Suprapubic skin (tissue), 4 donors: ENCODE measurements around the gene AFG1L.

Experiments
- EP300 ChIP-seq: sonication (generic); formaldehyde crosslinking; IDR thresholded peaks from one replicate; pipeline ENCODE4 v1.6.1; 2017; ENCODE audit warnings: antibody characterized with exemption
- POLR2A ChIP-seq, 2 donors: fragments of 450-650 bp; IDR thresholded peaks; one replicate each; pipeline ENCODE4 v1.6.1; 2017; ENCODE audit warnings: antibody characterized with exemption in 2 of 2, mild to moderate bottlenecking in 2 of 2, moderate library complexity in 2 of 2
- POLR2AphosphoS5 ChIP-seq, 3 donors: sonication (generic); formaldehyde crosslinking; IDR thresholded peaks; one replicate each; pipeline ENCODE4 v1.6.1; 2017; ENCODE audit warnings: antibody characterized with exemption in 3 of 3
- TF ChIP-seq, protein P1 (sequence below), 2 donors: fragments of 200-600 bp in 1 of 2; fragments of 450-650 bp in 1 of 2; sonication (generic) in 1 of 2; IDR thresholded peaks; one replicate each; pipeline ENCODE4 v1.5.1; 2016 to 2019; ENCODE audit warnings: antibody characterized with exemption in 2 of 2, mild to moderate bottlenecking in 1 of 2, moderate library complexity in 1 of 2

DNA sequence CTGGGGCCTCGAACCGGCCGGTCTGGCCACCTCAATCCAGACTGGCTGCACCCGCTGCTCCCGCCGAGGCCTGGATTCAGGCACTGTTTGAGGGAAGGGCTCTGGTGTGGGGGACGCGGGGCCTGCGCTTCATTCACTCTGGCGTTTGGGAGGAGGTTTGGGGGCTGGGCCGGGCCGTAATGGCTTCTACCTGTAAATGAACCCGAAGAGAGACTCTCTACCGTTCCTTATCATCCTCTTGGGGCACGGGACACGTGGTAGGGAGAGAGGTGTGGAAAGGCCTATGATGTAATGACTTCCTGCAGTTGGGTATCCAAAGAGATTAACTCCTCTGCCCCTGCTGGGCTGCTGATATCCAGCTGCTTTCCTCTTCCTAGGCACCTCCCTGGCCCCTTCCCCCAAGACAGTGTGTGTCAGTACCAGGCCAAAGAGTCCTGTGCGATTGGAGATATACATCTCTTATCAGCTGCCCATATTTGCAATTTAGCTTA, 267.7 kb downstream of the AFG1L start:
- TF ChIP-seq POLR2A (IDR thresholded peaks at IDR 0.05) (no peak), POLR2AphosphoS5 (IDR thresholded peaks at IDR 0.05) (peak in 1 of 3 donors; percentile 30), EP300 (no peak)
- TF ChIP-seq, protein P1, sequence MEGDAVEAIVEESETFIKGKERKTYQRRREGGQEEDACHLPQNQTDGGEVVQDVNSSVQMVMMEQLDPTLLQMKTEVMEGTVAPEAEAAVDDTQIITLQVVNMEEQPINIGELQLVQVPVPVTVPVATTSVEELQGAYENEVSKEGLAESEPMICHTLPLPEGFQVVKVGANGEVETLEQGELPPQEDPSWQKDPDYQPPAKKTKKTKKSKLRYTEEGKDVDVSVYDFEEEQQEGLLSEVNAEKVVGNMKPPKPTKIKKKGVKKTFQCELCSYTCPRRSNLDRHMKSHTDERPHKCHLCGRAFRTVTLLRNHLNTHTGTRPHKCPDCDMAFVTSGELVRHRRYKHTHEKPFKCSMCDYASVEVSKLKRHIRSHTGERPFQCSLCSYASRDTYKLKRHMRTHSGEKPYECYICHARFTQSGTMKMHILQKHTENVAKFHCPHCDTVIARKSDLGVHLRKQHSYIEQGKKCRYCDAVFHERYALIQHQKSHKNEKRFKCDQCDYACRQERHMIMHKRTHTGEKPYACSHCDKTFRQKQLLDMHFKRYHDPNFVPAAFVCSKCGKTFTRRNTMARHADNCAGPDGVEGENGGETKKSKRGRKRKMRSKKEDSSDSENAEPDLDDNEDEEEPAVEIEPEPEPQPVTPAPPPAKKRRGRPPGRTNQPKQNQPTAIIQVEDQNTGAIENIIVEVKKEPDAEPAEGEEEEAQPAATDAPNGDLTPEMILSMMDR (IDR thresholded peaks at IDR 0.05): no peak
